Prostate gland (tissue), 2 donors: ENCODE data around the gene SNX10. TPM values are rescaled to one million over a fixed set of nuclear protein-coding genes. Genes with fewer than 3 reads are reported as not detected.

ENCODE experiments used
- DNase-seq: peaks from one replicate; pipeline ENCODE4 v3.0.0-alpha.2; 2019; ENCODE audit warnings: low spot score
- H3K27ac ChIP-seq, 2 donors: fragments of 200-600 bp; sonication (generic); 2 replicates each; pipeline ENCODE4 v1.5.1; 2017 to 2019
- H3K27me3 ChIP-seq: fragments of 200-600 bp; sonication (generic); replicated peaks from 2 replicates; pipeline ENCODE4 v1.5.1; 2019; ENCODE audit not compliant: insufficient read depth
- H3K36me3 ChIP-seq, 2 donors: fragments of 200-600 bp; sonication (generic); 1 replicate in 1 of 2; 2 replicates in 1 of 2; pipeline versions ENCODE4 v1.5.1 to v1.8.1; 2017 to 2019
- H3K4me1 ChIP-seq: fragments of 200-600 bp; sonication (generic); replicated peaks from 2 replicates; pipeline ENCODE4 v1.5.1; 2019
- H3K4me3 ChIP-seq, 2 donors: fragments of 200-600 bp; sonication (generic); 2 replicates each; pipeline ENCODE4 v1.5.1; 2017 to 2019
- H3K9me3 ChIP-seq: fragments of 200-600 bp; sonication (generic); 2 replicates; pipeline ENCODE4 v1.5.1; 2017
- POLR2A ChIP-seq: fragments of 450-650 bp; IDR thresholded peaks from one replicate; pipeline ENCODE4 v1.6.1; 2016; ENCODE audit warnings: antibody characterized with exemption, mild to moderate bottlenecking
- POLR2AphosphoS5 ChIP-seq: sonication (generic); formaldehyde crosslinking; IDR thresholded peaks from one replicate; pipeline ENCODE4 v1.6.1; 2017; ENCODE audit warnings: antibody characterized with exemption
- WGBS: methylation state at CpG from one replicate; pipeline ENCODE4 v1.1.5; 2018; 5-methylcytosine and 5-hydroxymethylcytosine counted together
- intact Hi-C: fragments of 100-400 bp; cut with DNase I; formaldehyde crosslinking; loops from one replicate; pipeline ENCODE4 v1.14.2; 2022
- total RNA-seq, 2 donors: library from RNA; depleted of rRNA; stranded (reverse); fragments of >200 nt; gene quantifications; one replicate each; pipeline ENCODE4 v1.1.0, GENCODE V29; 2016
- TF ChIP-seq, protein P1 (sequence below), 4 experiments: fragments of 200-600 bp in 2 of 4; fragments of 450-650 bp in 2 of 4; sonication (generic) in 2 of 4; IDR thresholded peaks; 1 replicate in 3 of 4; 2 replicates in 1 of 4; pipeline ENCODE4 v1.5.1; 2016 to 2019; ENCODE audit warnings: antibody characterized with exemption in 4 of 4, mild to moderate bottlenecking in 2 of 4, moderate library complexity in 2 of 4

The SNX10 gene
- total RNA-seq, 2 donors from 2014 or later, result 4.7 to 6.8 TPM

- no peaks in the 10 kb centered on the region for H3K4me1 ChIP-seq
- no peaks in the 10 kb centered on the region for H3K36me3 ChIP-seq
- intact Hi-C loops, result no loop called here
- no peak for DNase-seq
- no peak overlapping the region for H3K27ac ChIP-seq
- no peaks in the 10 kb centered on the region for H3K27me3 ChIP-seq
- H3K4me3 ChIP-seq, result no peak overlapping the region
- TF ChIP-seq, protein P1, sequence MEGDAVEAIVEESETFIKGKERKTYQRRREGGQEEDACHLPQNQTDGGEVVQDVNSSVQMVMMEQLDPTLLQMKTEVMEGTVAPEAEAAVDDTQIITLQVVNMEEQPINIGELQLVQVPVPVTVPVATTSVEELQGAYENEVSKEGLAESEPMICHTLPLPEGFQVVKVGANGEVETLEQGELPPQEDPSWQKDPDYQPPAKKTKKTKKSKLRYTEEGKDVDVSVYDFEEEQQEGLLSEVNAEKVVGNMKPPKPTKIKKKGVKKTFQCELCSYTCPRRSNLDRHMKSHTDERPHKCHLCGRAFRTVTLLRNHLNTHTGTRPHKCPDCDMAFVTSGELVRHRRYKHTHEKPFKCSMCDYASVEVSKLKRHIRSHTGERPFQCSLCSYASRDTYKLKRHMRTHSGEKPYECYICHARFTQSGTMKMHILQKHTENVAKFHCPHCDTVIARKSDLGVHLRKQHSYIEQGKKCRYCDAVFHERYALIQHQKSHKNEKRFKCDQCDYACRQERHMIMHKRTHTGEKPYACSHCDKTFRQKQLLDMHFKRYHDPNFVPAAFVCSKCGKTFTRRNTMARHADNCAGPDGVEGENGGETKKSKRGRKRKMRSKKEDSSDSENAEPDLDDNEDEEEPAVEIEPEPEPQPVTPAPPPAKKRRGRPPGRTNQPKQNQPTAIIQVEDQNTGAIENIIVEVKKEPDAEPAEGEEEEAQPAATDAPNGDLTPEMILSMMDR (IDR thresholded peaks at IDR 0.05), result no peak
- TF ChIP-seq POLR2AphosphoS5 (no peak), POLR2A (no peak)
- 90% methylated on average over 5 of the region's 5 CpGs for WGBS
- no peaks in the 10 kb centered on the region for H3K9me3 ChIP-seq
Measured at GRCh38 chr7:26295586-26295985, 3.9 kb downstream of the SNX10 start.

DNA sequence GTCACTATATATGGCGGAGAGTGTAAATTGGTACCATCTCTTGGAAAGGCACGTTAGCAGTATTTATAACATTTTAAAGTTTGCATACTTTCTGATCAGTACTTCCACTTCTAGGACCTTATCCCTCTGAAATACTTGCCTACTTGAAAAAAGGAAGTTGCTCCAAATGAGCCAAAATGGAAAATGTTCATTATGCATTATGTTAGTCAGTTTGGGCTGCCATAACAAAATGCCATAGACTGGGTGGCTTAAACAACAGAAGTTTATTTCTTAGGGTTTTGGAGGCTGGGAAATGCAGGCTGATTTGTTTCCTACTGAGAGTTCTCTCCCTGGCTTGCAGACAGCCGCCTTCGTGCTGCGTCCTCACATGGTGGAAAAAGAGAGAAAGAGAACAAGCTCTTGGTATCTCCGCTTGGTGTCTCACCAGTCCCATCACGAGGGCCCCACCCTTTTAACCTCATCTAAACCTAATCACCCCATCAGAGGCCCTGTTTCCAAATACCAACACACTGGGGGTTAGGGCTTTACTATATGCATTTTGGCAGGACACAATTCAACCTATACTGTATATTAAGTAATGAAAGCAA is 6.9 kb downstream of the SNX10 start:
- Histone ChIP-seq H3K9me3 (no peaks in the 10 kb centered on the region), H3K27me3 (no peaks in the 10 kb centered on the region), H3K4me3 (no peak overlapping the region), H3K36me3 (no peaks in the 10 kb centered on the region), H3K27ac (no peak overlapping the region), H3K4me1 (no peaks in the 10 kb centered on the region)
- intact Hi-C loops, result no loop called here
- TF ChIP-seq POLR2AphosphoS5 (no peak), POLR2A (no peak)
- TF ChIP-seq, protein P1 (IDR thresholded peaks at IDR 0.05), result no peak
- 84% methylated on average over 7 of the region's 7 CpGs for WGBS
- no peak for DNase-seq

GRCh38 chr7:26305090-26305868 is 13.6 kb downstream of the SNX10 start:
- Histone ChIP-seq H3K9me3 (no peaks in the 10 kb centered on the region), H3K4me1 (no peaks in the 10 kb centered on the region), H3K27me3 (no peaks in the 10 kb centered on the region), H3K4me3 (no peak overlapping the region), H3K36me3 (no peaks in the 10 kb centered on the region), H3K27ac (no peak overlapping the region)
- DNase-seq, result no peak
- 80% methylated on average over 9 of the region's 9 CpGs for WGBS
- intact Hi-C loops, result no loop called here
- no peak for TF ChIP-seq POLR2AphosphoS5
- TF ChIP-seq, protein P1 (IDR thresholded peaks at IDR 0.05), result no peak
- no peak for TF ChIP-seq POLR2A

DNA sequence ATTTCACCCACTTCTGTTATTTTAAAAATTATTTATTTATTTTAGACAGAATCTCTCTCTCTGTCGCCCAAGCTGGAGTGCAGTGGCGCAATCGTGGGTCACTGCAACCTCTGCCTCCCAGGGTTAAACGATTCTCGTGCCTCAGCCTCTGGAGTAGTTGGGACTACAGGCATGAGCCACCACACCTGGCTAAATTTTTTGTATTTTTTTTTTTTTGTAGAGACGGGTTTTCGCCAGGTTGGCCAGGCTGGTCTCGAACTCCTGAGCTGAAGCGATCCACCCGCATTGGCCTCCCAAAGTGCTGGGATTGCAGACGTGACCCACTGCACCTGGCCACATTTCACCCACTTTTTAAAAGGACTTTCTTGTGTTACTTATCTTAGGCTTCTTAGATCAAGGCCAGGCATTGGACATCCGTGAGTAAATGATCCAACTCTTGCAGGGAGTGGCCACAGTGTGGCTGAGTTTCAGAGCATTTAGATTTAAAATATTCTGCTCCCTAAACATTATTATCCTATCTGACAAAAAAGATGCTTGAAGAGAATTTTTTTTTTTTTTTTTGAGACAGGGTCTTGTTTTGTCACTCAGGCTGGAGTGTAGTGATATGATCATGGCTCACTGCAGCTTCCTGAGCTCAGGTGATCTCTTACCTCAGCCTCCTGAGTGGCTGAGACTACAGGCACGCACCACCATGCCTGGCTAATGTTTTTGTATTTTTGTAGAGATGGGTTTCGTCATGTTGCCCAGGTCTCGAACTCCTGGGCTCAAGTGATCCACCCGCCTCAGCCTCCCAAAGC is 14.4 kb downstream of the SNX10 start:
- H3K27me3 ChIP-seq, result no peaks in the 10 kb centered on the region
- H3K27ac ChIP-seq, result no peak overlapping the region
- no peaks in the 10 kb centered on the region for H3K36me3 ChIP-seq
- no peak for DNase-seq
- H3K4me3 ChIP-seq, result no peak overlapping the region
- no peaks in the 10 kb centered on the region for H3K9me3 ChIP-seq
- no peaks in the 10 kb centered on the region for H3K4me1 ChIP-seq
- intact Hi-C loops, result no loop called here
- WGBS, result 93% methylated on average over 16 of the region's 16 CpGs
- TF ChIP-seq, protein P1 (IDR thresholded peaks at IDR 0.05), result no peak
- no peak for TF ChIP-seq POLR2A
- TF ChIP-seq POLR2AphosphoS5, result no peak
